H9 (cell line): ENCODE measurements around the gene ARHGAP26. TPM values are rescaled to one million over a fixed set of nuclear protein-coding genes. Genes with fewer than 3 reads are reported as not detected.
A peak's percentile ranks its signal among the peaks of the same experiment; 100 is the strongest.

Experiments used
- DNase-seq: peaks from one replicate; pipeline ENCODE4 v3.0.0-alpha.2; 2017
- H2AFZ ChIP-seq: one replicate; pipeline ENCODE4 v1.6.1; 2013; ENCODE audit warnings: mild to moderate bottlenecking, low read length, control low read depth, moderate library complexity
- H2AK5ac ChIP-seq: 2 replicates; pipeline ENCODE4 v1.6.1; 2013; ENCODE audit warnings: low read length, control low read depth, mixed read lengths; ENCODE audit not compliant: insufficient read length
- H2BK120ac ChIP-seq: one replicate; pipeline ENCODE4 v1.6.1; 2013; ENCODE audit warnings: low read depth, mild to moderate bottlenecking, low read length, control low read depth, inconsistent platforms; ENCODE audit not compliant: poor library complexity, severe bottlenecking
- H2BK12ac ChIP-seq: 2 replicates; pipeline ENCODE4 v1.6.1; 2013; ENCODE audit warnings: low read length, control low read depth, mixed read lengths, low read depth; ENCODE audit not compliant: insufficient read length
- H2BK15ac ChIP-seq: 2 replicates; pipeline ENCODE4 v1.6.1; 2013; ENCODE audit warnings: low read depth, low read length, control low read depth
- H2BK20ac ChIP-seq: one replicate; pipeline ENCODE4 v1.6.1; 2013; ENCODE audit warnings: low read depth, mild to moderate bottlenecking, low read length, control low read depth, inconsistent platforms; ENCODE audit not compliant: poor library complexity, severe bottlenecking
- H2BK5ac ChIP-seq: 2 replicates; pipeline ENCODE4 v1.6.1; 2013; ENCODE audit warnings: low read length, control low read depth, mixed read lengths; ENCODE audit not compliant: insufficient read length
- H3K14ac ChIP-seq: 2 replicates; pipeline ENCODE4 v1.6.1; 2013; ENCODE audit warnings: low read length, control low read depth; ENCODE audit not compliant: insufficient read depth
- H3K18ac ChIP-seq: 2 replicates; pipeline ENCODE4 v1.6.1; 2013; ENCODE audit warnings: low read depth, mild to moderate bottlenecking, mixed read lengths, low read length, control low read depth; ENCODE audit not compliant: insufficient read length
- H3K23ac ChIP-seq: 2 replicates; pipeline ENCODE4 v1.6.1; 2013; ENCODE audit warnings: low read length, control low read depth, mixed read lengths, low read depth; ENCODE audit not compliant: insufficient read length
- H3K23me2 ChIP-seq: 2 replicates; pipeline ENCODE4 v1.6.1; 2013; ENCODE audit warnings: low read depth, mild to moderate bottlenecking, mixed read lengths, low read length, control low read depth; ENCODE audit not compliant: insufficient read length, poor library complexity, severe bottlenecking
- H3K27ac ChIP-seq: 2 replicates; pipeline ENCODE4 v1.5.1; 2013; ENCODE audit warnings: low read length, control low read depth, mixed read lengths, low read depth; ENCODE audit not compliant: insufficient read length
- H3K27me3 ChIP-seq: 2 replicates; pipeline ENCODE4 v1.6.1; 2013; ENCODE audit warnings: low read length, control low read depth, inconsistent platforms; ENCODE audit not compliant: insufficient read depth
- H3K4ac ChIP-seq: 2 replicates; pipeline ENCODE4 v1.6.1; 2013; ENCODE audit warnings: low read depth, mild to moderate bottlenecking, control low read depth, inconsistent platforms, low read length, moderate library complexity
- H3K4me1 ChIP-seq: 2 replicates; pipeline ENCODE4 v1.6.1; 2013; ENCODE audit warnings: low read length, control low read depth, inconsistent platforms; ENCODE audit not compliant: insufficient read depth
- H3K4me2 ChIP-seq: 2 replicates; pipeline ENCODE4 v1.6.1; 2013; ENCODE audit warnings: low read length, control low read depth, mixed read lengths; ENCODE audit not compliant: insufficient read length, insufficient read depth
- H3K56ac ChIP-seq: 2 replicates; pipeline ENCODE4 v1.6.1; 2013; ENCODE audit warnings: low read depth, mild to moderate bottlenecking, mixed read lengths, low read length, control low read depth; ENCODE audit not compliant: insufficient read length
- H3K79me1 ChIP-seq: 2 replicates; pipeline ENCODE4 v1.6.1; 2013; ENCODE audit warnings: low read depth, mild to moderate bottlenecking, moderate library complexity, low read length, control low read depth, inconsistent platforms; ENCODE audit not compliant: insufficient read depth, poor library complexity, severe bottlenecking
- H3K79me2 ChIP-seq: 2 replicates; pipeline ENCODE4 v1.6.1; 2013; ENCODE audit warnings: low read length, control low read depth, inconsistent platforms; ENCODE audit not compliant: insufficient read depth
- H3K9ac ChIP-seq: 2 replicates; pipeline ENCODE4 v1.6.1; 2013; ENCODE audit warnings: low read length, control low read depth, mixed read lengths; ENCODE audit not compliant: insufficient read length; ENCODE audit errors: extremely low read depth
- H3K9me3 ChIP-seq: one replicate; pipeline ENCODE4 v1.6.1; 2013; ENCODE audit warnings: low read depth, low read length, inconsistent platforms; ENCODE audit not compliant: control insufficient read depth
- H3T11ph ChIP-seq: one replicate; pipeline ENCODE4 v1.6.1; 2013; ENCODE audit warnings: mild to moderate bottlenecking, low read length, control low read depth, inconsistent platforms
- H4K20me1 ChIP-seq: one replicate; pipeline ENCODE4 v1.6.1; 2013; ENCODE audit not compliant: control insufficient read depth, insufficient read length, insufficient read depth
- H4K5ac ChIP-seq: 2 replicates; pipeline ENCODE4 v1.6.1; 2013; ENCODE audit warnings: low read depth, mild to moderate bottlenecking, mixed read lengths, low read length, control low read depth; ENCODE audit not compliant: insufficient read length
- H4K8ac ChIP-seq: replicated peaks from 2 replicates; pipeline ENCODE4 v1.6.1; 2013; ENCODE audit warnings: low read length, control low read depth, mixed read lengths, low read depth; ENCODE audit not compliant: insufficient read length
- H4K91ac ChIP-seq: 2 replicates; pipeline ENCODE4 v1.6.1; 2013; ENCODE audit warnings: low read depth, mild to moderate bottlenecking, moderate library complexity, mixed read lengths, low read length, control low read depth; ENCODE audit not compliant: insufficient read length
- H3K27ac Mint-ChIP-seq, 3 experiments: 2 replicates in 2 of 3; 3 replicates in 1 of 3; pipeline ENCODE4 v1.8.0; 2020 to 2021; ENCODE audit warnings: mixed read lengths in 3 of 3, mild to moderate bottlenecking in 1 of 3, moderate library complexity in 1 of 3
- H3K27me3 Mint-ChIP-seq: 2 replicates; pipeline ENCODE4 v1.8.0; 2021; ENCODE audit warnings: low read depth, mild to moderate bottlenecking, moderate library complexity, mixed read lengths
- H3K36me3 Mint-ChIP-seq, 3 experiments: 2 replicates in 2 of 3; 3 replicates in 1 of 3; pipeline ENCODE4 v1.8.0; 2020 to 2021; ENCODE audit warnings: low read depth in 3 of 3, mixed read lengths in 3 of 3; ENCODE audit not compliant: insufficient read depth in 1 of 3
- H3K4me1 Mint-ChIP-seq, 2 experiments: 2 replicates each; pipeline ENCODE4 v1.8.0; 2020; ENCODE audit warnings: mixed read lengths in 2 of 2
- H3K4me3 Mint-ChIP-seq, 2 experiments: 2 replicates in 1 of 2; 3 replicates in 1 of 2; pipeline ENCODE4 v1.8.0; 2020 to 2021; ENCODE audit warnings: mild to moderate bottlenecking in 2 of 2, mixed read lengths in 2 of 2, moderate library complexity in 1 of 2
- H3K9me3 Mint-ChIP-seq, 2 experiments: 2 replicates in 1 of 2; 3 replicates in 1 of 2; pipeline ENCODE4 v1.8.0; 2020; ENCODE audit warnings: mild to moderate bottlenecking in 2 of 2, mixed read lengths in 2 of 2, moderate library complexity in 1 of 2
- CTCF ChIP-seq: fragments of 200-600 bp; sonication (generic); conservative IDR thresholded peaks from 3 replicates; pipeline ENCODE4 v1.8.0; 2021; ENCODE audit warnings: antibody characterized with exemption, mild to moderate bottlenecking
- WGBS: extraction: QIAGEN DNeasy Blood & Tissue Kit; methylation state at CpG from one replicate; pipeline ENCODE4 v1.1.7; 2013; ENCODE audit warnings: missing lambda C conversion rate, low lambda C conversion rate, mixed read lengths; ENCODE audit not compliant: insufficient read length; ENCODE audit errors: extremely low coverage; 5-methylcytosine and 5-hydroxymethylcytosine counted together
- total RNA-seq: library from RNA; stranded (reverse); gene quantifications from 2 replicates; pipeline ENCODE4 v1.2.1, GENCODE V29; 2021

ARHGAP26 gene
- total RNA-seq, 1 experiment from 2014 or later, result 13.8 TPM

DNA sequence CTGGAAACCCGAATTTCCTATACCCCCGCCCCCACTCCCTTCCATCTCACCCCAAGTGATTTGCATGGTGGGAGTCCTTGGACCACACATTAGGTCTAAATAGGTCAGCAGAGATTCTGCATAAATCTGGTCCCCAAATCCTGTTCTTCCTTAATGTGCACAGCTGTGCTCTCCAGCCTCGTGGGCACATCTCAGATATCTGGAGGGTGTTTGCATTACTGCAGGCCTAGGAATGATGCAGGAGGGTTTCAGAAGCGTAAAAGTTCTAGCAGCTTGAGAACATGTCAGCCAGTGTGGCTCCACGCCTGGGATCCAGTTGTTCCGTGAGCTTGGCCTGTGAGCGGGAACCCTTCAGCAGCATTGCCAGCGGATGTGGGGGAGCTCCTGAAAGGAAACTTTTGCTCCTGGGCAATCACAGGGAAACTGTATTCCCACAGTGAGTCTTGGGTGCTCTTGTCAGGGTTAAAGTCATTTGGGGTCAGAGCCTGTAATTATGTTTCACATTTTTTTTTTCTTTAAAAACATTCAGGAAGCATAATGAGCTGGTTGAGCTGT lies 12.9 kb downstream of the ARHGAP26 start:
- Histone ChIP-seq H3K27ac (no peak overlapping the region), H3K79me1 (no peaks in the 10 kb centered on the region), H3K18ac (no peak overlapping the region), H3K79me2 (peaks cover 4% of the 10 kb centered on the region; the same call in 1 of the 2 replicates), H3K23ac (no peak overlapping the region), H3K14ac (no peak overlapping the region), H2AFZ (no peak overlapping the region), H4K91ac (no peak overlapping the region), H3K9ac (no peak overlapping the region), H2BK15ac (no peak overlapping the region), H3K4ac (no peak overlapping the region), H3K4me1 (peaks cover 5% of the 10 kb centered on the region), H3K9me3 (no peaks in the 10 kb centered on the region), H2BK5ac (no peak overlapping the region), H4K5ac (no peak overlapping the region), H3K4me2 (no peak overlapping the region), H3K56ac (no peak overlapping the region), H2BK12ac (no peak overlapping the region), H3K23me2 (no peaks in the 10 kb centered on the region), H3K27me3 (no peaks in the 10 kb centered on the region), H3T11ph (no peak overlapping the region), H2AK5ac (no peak overlapping the region), H2BK120ac (no peak overlapping the region), H2BK20ac (no peak overlapping the region), H4K8ac (no peak overlapping the region), H4K20me1 (no peaks in the 10 kb centered on the region)
- H3K27ac Mint-ChIP-seq, result peak overlapping the region in 2 of 3 experiments; percentile 32 to 72; a peak in 2 of 7 replicates
- H3K9me3 Mint-ChIP-seq, result no peaks in the 10 kb centered on the region
- no CpG with 5 or more reads among the region's 8 CpGs for WGBS
- H3K4me1 Mint-ChIP-seq, result peaks cover 35 to 43% of the 10 kb centered on the region in 2 experiments
- DNase-seq, result no peak
- H3K36me3 Mint-ChIP-seq, result no peaks in the 10 kb centered on the region; a peak in 1 of 7 replicates
- no peak for TF ChIP-seq CTCF
- H3K27me3 Mint-ChIP-seq, result no peaks in the 10 kb centered on the region
- no peak overlapping the region for H3K4me3 Mint-ChIP-seq
